Endothelial cell of umbilical vein (primary cell): ENCODE data around the gene LUZP2. TPM values are rescaled to one million over a fixed set of nuclear protein-coding genes. Genes with fewer than 3 reads are reported as not detected.

Experiments used
- BruUV-seq: library from RNA; stranded (reverse); fragments of 400-500 nt; replicated peaks from 2 replicates; lab custom pipeline; 2021; lab: Mats Ljungman, UMichigan
- CTCF ChIA-PET: fragments of 300-600, 350-600 bp; sonication (Branson Sonifier 250); formaldehyde crosslinking; loops from one replicate; lab custom pipeline; 2021; ENCODE audit warnings: antibody characterized with exemption, inconsistent platforms; lab: Charles Lee
- POLR2A ChIA-PET: fragments of 300-600, 350-600 bp; sonication (Branson Sonifier 250); formaldehyde crosslinking; loops from one replicate; lab custom pipeline; 2021; ENCODE audit warnings: antibody characterized with exemption, inconsistent platforms; lab: Charles Lee
- DNase-seq: peaks from one replicate; pipeline ENCODE4 v3.0.0-alpha.2; 2011; ENCODE audit warnings: low read depth, low spot score
- FAIRE-seq: peaks from 2 replicates; lab custom pipeline; 2011; peaks lifted over from hg19 to GRCh38; lab: Jason Lieb, UNC
- H2AFZ ChIP-seq: 2 replicates; pipeline ENCODE4 v1.6.0; 2012; ENCODE audit warnings: low read depth, low read length, control low read depth, inconsistent platforms
- H3K27ac ChIP-seq: 2 replicates; pipeline ENCODE4 v1.5.1; 2011; ENCODE audit warnings: low read depth, mild to moderate bottlenecking, control low read depth, low read length, moderate library complexity; ENCODE audit not compliant: insufficient read depth
- H3K27me3 ChIP-seq, 2 experiments: 2 replicates each; pipeline versions ENCODE4 v1.6.0 to v1.6.1; 2011; ENCODE audit warnings: low read length in 2 of 2, mixed read lengths in 1 of 2; ENCODE audit not compliant: control insufficient read depth in 2 of 2, insufficient read depth in 2 of 2
- H3K36me3 ChIP-seq, 2 experiments: 2 replicates in 1 of 2; 3 replicates in 1 of 2; pipeline ENCODE4 v1.5.1; 2011; ENCODE audit warnings: low read length in 2 of 2, mild to moderate bottlenecking in 1 of 2, moderate library complexity in 1 of 2; ENCODE audit not compliant: control insufficient read depth in 2 of 2, insufficient read depth in 2 of 2; ENCODE audit errors: extremely low read depth in 1 of 2
- H3K4me1 ChIP-seq: 3 replicates; pipeline ENCODE4 v1.5.1; 2011; ENCODE audit warnings: mild to moderate bottlenecking, low read length; ENCODE audit not compliant: control insufficient read depth, insufficient read depth; ENCODE audit errors: extremely low read depth
- H3K4me2 ChIP-seq: 2 replicates; pipeline ENCODE4 v1.6.1; 2011; ENCODE audit warnings: low read length, control low read depth, mixed read lengths; ENCODE audit not compliant: insufficient read depth
- H3K4me3 ChIP-seq, 3 experiments: fragments of 200-600 bp in 1 of 3; sonication (generic), shearing (Covaris generic) in 1 of 3; replicated peaks in 1 of 3; 2 replicates each; pipeline ENCODE4 v1.5.1; 2011 to 2016; ENCODE audit warnings: control low read depth in 3 of 3, low read length in 3 of 3, mild to moderate bottlenecking in 2 of 3, inconsistent platforms in 1 of 3, low read depth in 1 of 3, moderate library complexity in 1 of 3; ENCODE audit not compliant: insufficient read depth in 1 of 3
- H3K79me2 ChIP-seq: 2 replicates; pipeline ENCODE4 v1.6.0; 2012; ENCODE audit warnings: low read length, inconsistent platforms; ENCODE audit not compliant: control insufficient read depth, insufficient read depth
- H3K9ac ChIP-seq: replicated peaks from 2 replicates; pipeline ENCODE3; 2011; ENCODE audit warnings: low read length, control low read depth; ENCODE audit not compliant: insufficient read depth; ENCODE audit errors: extremely low read depth
- H3K9me1 ChIP-seq: replicated peaks from 3 replicates; pipeline ENCODE4 v1.6.0; 2011; ENCODE audit warnings: mild to moderate bottlenecking, low read length; ENCODE audit not compliant: control insufficient read depth, insufficient read depth; ENCODE audit errors: extremely low read depth
- H3K9me3 ChIP-seq: replicated peaks from 2 replicates; pipeline ENCODE4 v1.5.1; 2012; ENCODE audit warnings: low read length, inconsistent platforms; ENCODE audit not compliant: control insufficient read depth, insufficient read depth
- H4K20me1 ChIP-seq: replicated peaks from 2 replicates; pipeline ENCODE3; 2011; ENCODE audit warnings: mild to moderate bottlenecking, low read length; ENCODE audit not compliant: control insufficient read depth, insufficient read depth; ENCODE audit errors: extremely low read depth
- CTCF ChIP-seq, 2 donors: IDR thresholded peaks; 1 replicate in 1 of 2; 2 replicates in 1 of 2; pipeline ENCODE4 v1.5.1; 2011; ENCODE audit warnings: low read length in 2 of 2, mild to moderate bottlenecking in 2 of 2, moderate library complexity in 2 of 2, control low read depth in 1 of 2, inconsistent platforms in 1 of 2, low read depth in 1 of 2; ENCODE audit not compliant: insufficient read depth in 1 of 2; ENCODE audit errors: extremely low read depth in 1 of 2
- FOS ChIP-seq: IDR thresholded peaks from 2 replicates; pipeline ENCODE4 v1.6.1; 2011; ENCODE audit warnings: mild to moderate bottlenecking, low read length, moderate library complexity, borderline replicate concordance; ENCODE audit not compliant: insufficient read depth
- GATA2 ChIP-seq: IDR thresholded peaks from 2 replicates; pipeline ENCODE4 v1.7.0; 2011; ENCODE audit warnings: low read depth, mild to moderate bottlenecking, moderate library complexity, mixed read lengths, low read length; ENCODE audit not compliant: insufficient read length, insufficient read depth
- JUN ChIP-seq: IDR thresholded peaks from 2 replicates; pipeline ENCODE4 v1.6.1; 2011; ENCODE audit warnings: borderline replicate concordance, low read depth; ENCODE audit not compliant: insufficient read length, insufficient read depth
- dilution Hi-C: fragments of 300-500 bp; cut with MboI; formaldehyde crosslinking; loops from one replicate; pipeline ENCODE4 v1.15.0; 2019; ENCODE audit warnings: low sequenced_read_pairs; ENCODE audit not compliant: extremely low pct_ligation_motif_present
- intact Hi-C: fragments of 100-400 bp; cut with micrococcal nuclease; formaldehyde crosslinking; loops from one replicate; pipeline ENCODE4 v1.10.0; 2022
- polyA plus RNA-seq, 4 experiments: library from polyadenylated mRNA; depleted of rRNA in 3 of 4; stranded (reverse) in 3 of 4; unstranded in 1 of 4; fragments of >200 nt; gene quantifications; 2 replicates each; pipeline versions ENCODE4 v1.2.1 to v1.2.3, GENCODE V29; 2011 to 2012; ENCODE audit warnings: missing spikeins in 1 of 4
- total RNA-seq: library from RNA; stranded (reverse); gene quantifications from 2 replicates; pipeline ENCODE4 v1.2.3, GENCODE V29; 2021

Gene LUZP2
- total and polyA plus RNA-seq, 2 donors (not counting 3 experiments of a cell fraction or from before 2014, with no cell fraction given) = 0.07 TPM; not detected in 1

GRCh38 chr11:24634606-24635160 lies 137.8 kb downstream of the LUZP2 start:
- TF ChIP-seq CTCF (IDR thresholded peaks at IDR 0.05; ENCODE audit: extremely low read depth in 1 of 2, insufficient read depth in 1 of 2, low read depth in 1 of 2, low read length in 2 of 2) = no peak
- Histone ChIP-seq H3K27me3 (no peaks in the 10 kb centered on the region), H3K9me3 (no peaks in the 10 kb centered on the region), H3K79me2 (no peaks in the 10 kb centered on the region), H2AFZ (no peak overlapping the region), H3K4me1 (peaks cover 3% of the 10 kb centered on the region), H3K36me3 (no peaks in the 10 kb centered on the region), H3K27ac (no peak overlapping the region), H3K9ac (no peak overlapping the region), H3K9me1 (no peaks in the 10 kb centered on the region), H4K20me1 (no peaks in the 10 kb centered on the region), H3K4me3 (no peak overlapping the region), H3K4me2 (no peak overlapping the region)
- ChIA-PET CTCF (interaction anchor here (1.3 kb wide), 1 partner anchor 30 kb away, joined by 3 read pairs; no protein-coding TSS in a partner anchor), POLR2A (no interaction called here)
- dilution Hi-C loops (no loop called here), intact Hi-C loops (no loop called here)
- DNase-seq = no peak
- no TSS peak for BruUV-seq
- no peak for FAIRE-seq

GRCh38 chr11:24635588-24636290 lies 138.9 kb downstream of the LUZP2 start:
- intact Hi-C loops = no loop called here
- no peaks in the 10 kb centered on the region for H4K20me1 ChIP-seq
- no peak overlapping the region for H3K4me2 ChIP-seq
- DNase-seq = no peak
- CTCF ChIA-PET = interaction anchor here (1.5 kb wide), 1 partner anchor 10 kb away, joined by 6 read pairs; no protein-coding TSS in a partner anchor
- H3K9me1 ChIP-seq = no peaks in the 10 kb centered on the region
- no peak overlapping the region for H3K9ac ChIP-seq
- peaks cover 3% of the 10 kb centered on the region for H3K4me1 ChIP-seq
- no peak overlapping the region for H3K4me3 ChIP-seq
- TF ChIP-seq FOS (peak; percentile 20), JUN (no peak), GATA2 (peak; percentile 74)
- POLR2A ChIA-PET = no interaction called here
- dilution Hi-C loops = no loop called here
- no peak overlapping the region for H3K27ac ChIP-seq
- no peaks in the 10 kb centered on the region for H3K9me3 ChIP-seq
- no peak for FAIRE-seq
- no TSS peak for BruUV-seq
- no peaks in the 10 kb centered on the region for H3K79me2 ChIP-seq
- no peaks in the 10 kb centered on the region for H3K27me3 ChIP-seq
- peak overlapping the region; percentile 24 for H2AFZ ChIP-seq
- H3K36me3 ChIP-seq = no peaks in the 10 kb centered on the region
